B cell (primary cell): Measurements from ENCODE around the gene HDGFL2. TPM values are rescaled to one million over a fixed set of nuclear protein-coding genes. Genes with fewer than 3 reads are reported as not detected.

Experiments used
- ATAC-seq: fragments of 200-7000 bp; cut with Tn5 transposase; one replicate; pipeline ENCODE4 v1.10.0; 2021; ENCODE audit warnings: low read depth, mild to moderate bottlenecking, moderate number of reproducible peaks, moderate library complexity
- CTCF ChIA-PET: fragments of 350-600 bp; sonication (Branson Sonifier 250); formaldehyde crosslinking; loops from one replicate; lab custom pipeline; 2021; ENCODE audit warnings: antibody characterized with exemption, inconsistent platforms; lab: Charles Lee
- POLR2A ChIA-PET: fragments of 350-600 bp; sonication (Branson Sonifier 250); formaldehyde crosslinking; loops from one replicate; lab custom pipeline; 2021; ENCODE audit warnings: antibody characterized with exemption; lab: Charles Lee
- DNase-seq: peaks from one replicate; pipeline ENCODE4 v3.0.0; 2013
- H2AFZ ChIP-seq: 2 replicates; pipeline ENCODE4 v1.6.1; 2012; ENCODE audit warnings: mild to moderate bottlenecking, low read depth, low read length; ENCODE audit not compliant: insufficient read depth, poor library complexity, severe bottlenecking
- H3K27ac ChIP-seq, 2 donors: 1 replicate in 1 of 2; 2 replicates in 1 of 2; pipeline ENCODE4 v1.5.1; 2012 to 2013; ENCODE audit warnings: low read length in 2 of 2, mild to moderate bottlenecking in 2 of 2, moderate library complexity in 1 of 2
- H3K27me3 ChIP-seq, 4 experiments: fragments of 200-600 bp in 1 of 4; sonication (generic) in 1 of 4; replicated peaks in 1 of 4; 1 replicate in 2 of 4; 2 replicates in 2 of 4; pipeline versions ENCODE4 v1.6.1 to v1.7.0; 2013 to 2016; ENCODE audit warnings: low read length in 3 of 4, mild to moderate bottlenecking in 2 of 4, mixed read lengths in 1 of 4, moderate library complexity in 1 of 4; ENCODE audit not compliant: insufficient read depth in 4 of 4, control insufficient read depth in 3 of 4; ENCODE audit errors: control extremely low read depth in 1 of 4
- H3K36me3 ChIP-seq, 2 experiments: replicated peaks in 1 of 2; 1 replicate in 1 of 2; 2 replicates in 1 of 2; pipeline versions ENCODE4 v1.6.1 to v1.7.1; 2013; ENCODE audit warnings: low read length in 1 of 2; ENCODE audit not compliant: insufficient read depth in 2 of 2, control insufficient read depth in 1 of 2; ENCODE audit errors: control extremely low read depth in 1 of 2, extremely low read depth in 1 of 2
- H3K4me1 ChIP-seq, 2 donors: fragments of 200-600 bp in 1 of 2; sonication (generic) in 1 of 2; 1 replicate in 1 of 2; 2 replicates in 1 of 2; pipeline versions ENCODE4 v1.5.1 to v1.6.1; 2013 to 2017; ENCODE audit warnings: low read length in 2 of 2; ENCODE audit not compliant: control insufficient read depth in 2 of 2, insufficient read depth in 2 of 2
- H3K4me2 ChIP-seq: replicated peaks from 2 replicates; pipeline ENCODE3; 2012; ENCODE audit warnings: mild to moderate bottlenecking, low read depth, low read length; ENCODE audit not compliant: poor library complexity, severe bottlenecking
- H3K4me3 ChIP-seq, 5 experiments: fragments of 200-600 bp in 1 of 5; sonication (generic) in 1 of 5; 1 replicate in 3 of 5; 2 replicates in 2 of 5; pipeline versions ENCODE4 v1.5.1 to v1.7.0; 2011 to 2016; ENCODE audit warnings: low read length in 4 of 5, mild to moderate bottlenecking in 4 of 5, low read depth in 2 of 5, control low read depth in 1 of 5, moderate library complexity in 1 of 5; ENCODE audit not compliant: insufficient read depth in 1 of 5; ENCODE audit errors: control extremely low read depth in 1 of 5, extremely low read depth in 1 of 5
- H3K79me2 ChIP-seq: fragments of 200-600 bp; sonication (generic); one replicate; pipeline ENCODE4 v1.6.0; 2016; ENCODE audit warnings: low read length; ENCODE audit not compliant: control insufficient read depth, insufficient read depth
- H3K9ac ChIP-seq: fragments of 200-600 bp; sonication (generic); 2 replicates; pipeline ENCODE4 v1.6.1; 2017; ENCODE audit warnings: mild to moderate bottlenecking, low read length, moderate library complexity
- H3K9me3 ChIP-seq, 3 donors: one replicate each; pipeline versions ENCODE4 v1.6.1 to v1.7.1; 2013; ENCODE audit warnings: low read length in 2 of 3; ENCODE audit not compliant: control insufficient read depth in 2 of 3, insufficient read depth in 1 of 3; ENCODE audit errors: control extremely low read depth in 1 of 3
- H4K20me1 ChIP-seq: 2 replicates; pipeline ENCODE4 v1.6.0; 2012; ENCODE audit warnings: mild to moderate bottlenecking, low read length; ENCODE audit not compliant: insufficient read depth, control insufficient read depth, poor library complexity, severe bottlenecking
- H3K27ac Mint-ChIP-seq: one replicate; pipeline ENCODE4 v1.8.0; 2021; ENCODE audit warnings: mixed read lengths
- H3K27me3 Mint-ChIP-seq: one replicate; pipeline ENCODE4 v1.8.0; 2021; ENCODE audit warnings: mixed read lengths
- H3K4me1 Mint-ChIP-seq: one replicate; pipeline ENCODE4 v1.8.0; 2021; ENCODE audit warnings: mixed read lengths
- H3K4me3 Mint-ChIP-seq: one replicate; pipeline ENCODE4 v1.8.0; 2021; ENCODE audit warnings: mixed read lengths
- H3K9me3 Mint-ChIP-seq: one replicate; pipeline ENCODE4 v1.8.0; 2022; ENCODE audit warnings: mixed read lengths; ENCODE audit not compliant: insufficient read depth
- CTCF ChIP-seq: fragments of 200-600 bp; IDR thresholded peaks from one replicate; pipeline ENCODE4 v1.8.0; 2022; ENCODE audit warnings: antibody characterized with exemption, mild to moderate bottlenecking
- EZH2 ChIP-seq: IDR thresholded peaks from 2 replicates; pipeline ENCODE4 v1.6.1; 2012; ENCODE audit warnings: borderline replicate concordance, low read depth, mild to moderate bottlenecking, moderate library complexity, low read length; ENCODE audit not compliant: insufficient read depth, poor library complexity, severe bottlenecking
- WGBS: methylation state at CpG from one replicate; pipeline ENCODE4 v1.1.5; 2013; ENCODE audit warnings: missing lambda C conversion rate; ENCODE audit not compliant: insufficient coverage; 5-methylcytosine and 5-hydroxymethylcytosine counted together
- intact Hi-C: fragments of 100-400 bp; cut with micrococcal nuclease; formaldehyde crosslinking; loops from one replicate; pipeline ENCODE4 v1.10.0; 2022
- polyA plus RNA-seq: library from polyadenylated mRNA; depleted of rRNA; stranded (reverse); fragments of >200 nt; gene quantifications from 2 replicates; pipeline ENCODE4 v1.2.3, GENCODE V29; 2012
- total RNA-seq, 2 donors: library from RNA; stranded (reverse); fragments of 120-200 nt in 1 of 2; gene quantifications; 1 replicate in 1 of 2; 2 replicates in 1 of 2; pipeline versions ENCODE4 v1.2.3 to v1.2.4, GENCODE V29; 2013 to 2022

The HDGFL2 gene
- total and polyA plus RNA-seq, 2 donors (not counting 1 experiment from before 2014, with no cell fraction given): 18.4 to 49.9 TPM

GRCh38 chr19:4456843-4457653 is 15.0 kb upstream of the HDGFL2 start:
- H3K4me3 Mint-ChIP-seq: peak overlapping the region; percentile 89
- no peak for TF ChIP-seq EZH2
- no peak for TF ChIP-seq CTCF
- Histone ChIP-seq H3K4me1 (peaks cover 9 to 19% of the 10 kb centered on the region in 2 donors), H3K4me2 (peak overlapping the region; percentile 98), H3K36me3 (peaks cover 0 to 14% of the 10 kb centered on the region in 2 experiments), H2AFZ (peak overlapping the region; percentile 69), H3K79me2 (peaks cover 18% of the 10 kb centered on the region), H3K4me3 (peak overlapping the region; percentile 50 to 76 (median 64)), H3K9me3 (no peaks in the 10 kb centered on the region), H3K9ac (peak overlapping the region; percentile 73), H3K27me3 (no peaks in the 10 kb centered on the region), H4K20me1 (peaks cover 39% of the 10 kb centered on the region), H3K27ac (peak overlapping the region; percentile 60 to 71)
- DNase-seq (no peak), ATAC-seq (peak; percentile 44)
- intact Hi-C loops: loop anchor here (1.0 to 5.0 kb wide), 6 partner anchors 14 to 1020 kb away; partner anchors contain the start of genes MPND, SH3GL1 and YJU2
- peak overlapping the region; percentile 90 for H3K27ac Mint-ChIP-seq
- ChIA-PET CTCF (interaction anchor here (0.7 to 1.0 kb wide), 2 partner anchors 14 to 54 kb away, joined by 3 read pairs; partner anchors contain the start of gene CHAF1A), POLR2A (interaction anchor here (0.7 to 1.2 kb wide), 6 partner anchors 14 to 1645 kb away, joined by 3 to 8 read pairs (median 5); partner anchors contain the start of gene CHAF1A)
- H3K27me3 Mint-ChIP-seq: no peaks in the 10 kb centered on the region
- H3K9me3 Mint-ChIP-seq: no peaks in the 10 kb centered on the region
- H3K4me1 Mint-ChIP-seq: peaks cover 24% of the 10 kb centered on the region
- 0% methylated on average over 24 of the region's 53 CpGs for WGBS
